IMR-90 (cell line): Measurements from ENCODE around the gene SYMPK. TPM values are rescaled to one million over a fixed set of nuclear protein-coding genes. Genes with fewer than 3 reads are reported as not detected.
A peak's percentile ranks its signal among the peaks of the same experiment; 100 is the strongest.

ENCODE experiments used
- ATAC-seq: fragments of 200-7000 bp; cut with Tn5 transposase; 2 replicates; pipeline ENCODE4 v1.9.1; 2020; ENCODE audit warnings: low read depth, mild to moderate bottlenecking, moderate library complexity
- BruUV-seq: library from RNA; stranded (reverse); fragments of 400-500 nt; replicated peaks from 2 replicates; lab custom pipeline; 2021; lab: Mats Ljungman, UMichigan
- CTCF ChIA-PET: fragments of 300-600 bp; formaldehyde crosslinking; extraction: SDS; loops from one replicate; lab custom pipeline; 2021; ENCODE audit warnings: antibody characterized with exemption; lab: Yijun Ruan, JAX
- POLR2A ChIA-PET: fragments of 300-600 bp; sonication (Branson Sonifier 250); formaldehyde crosslinking; loops from one replicate; lab custom pipeline; 2022; ENCODE audit warnings: antibody characterized with exemption; ENCODE audit not compliant: unreplicated experiment; lab: Charles Lee
- DNase-seq: peaks from one replicate; pipeline ENCODE4 v3.0.0; 2013
- H2AFZ ChIP-seq: replicated peaks from 2 replicates; pipeline ENCODE3; 2013; ENCODE audit warnings: low read length, mild to moderate bottlenecking; ENCODE audit not compliant: poor library complexity
- H2AK5ac ChIP-seq: 2 replicates; pipeline ENCODE4 v1.6.1; 2013; ENCODE audit warnings: low read depth, low read length, inconsistent platforms
- H2AK9ac ChIP-seq: replicated peaks from 2 replicates; pipeline ENCODE3; 2013; ENCODE audit warnings: mild to moderate bottlenecking, low read depth, low read length, moderate library complexity; ENCODE audit not compliant: poor library complexity
- H2BK120ac ChIP-seq: 2 replicates; pipeline ENCODE4 v1.6.1; 2013; ENCODE audit warnings: low read depth, low read length, inconsistent platforms
- H2BK15ac ChIP-seq: 3 replicates; pipeline ENCODE4 v1.6.1; 2013; ENCODE audit warnings: low read depth, low read length, inconsistent platforms
- H2BK20ac ChIP-seq: 2 replicates; pipeline ENCODE4 v1.6.1; 2013; ENCODE audit warnings: low read depth, mild to moderate bottlenecking, inconsistent platforms, low read length, moderate library complexity
- H2BK5ac ChIP-seq: 2 replicates; pipeline ENCODE4 v1.6.1; 2013; ENCODE audit warnings: mild to moderate bottlenecking, low read depth, low read length, inconsistent platforms; ENCODE audit not compliant: poor library complexity, severe bottlenecking
- H3K14ac ChIP-seq: replicated peaks from 2 replicates; pipeline ENCODE4 v1.6.1; 2013; ENCODE audit warnings: low read depth, low read length, inconsistent platforms
- H3K18ac ChIP-seq: 2 replicates; pipeline ENCODE4 v1.6.1; 2013; ENCODE audit warnings: low read depth, low read length, control low read depth
- H3K23ac ChIP-seq: 2 replicates; pipeline ENCODE4 v1.6.1; 2013; ENCODE audit warnings: low read depth, low read length, inconsistent platforms
- H3K27ac ChIP-seq: 2 replicates; pipeline ENCODE4 v1.5.1; 2013; ENCODE audit warnings: mild to moderate bottlenecking, control low read depth, low read length; ENCODE audit not compliant: insufficient read depth
- H3K27me3 ChIP-seq: 2 replicates; pipeline ENCODE4 v1.6.1; 2013; ENCODE audit warnings: low read length; ENCODE audit not compliant: control insufficient read depth, insufficient read depth
- H3K36me3 ChIP-seq: 2 replicates; pipeline ENCODE4 v1.6.1; 2013; ENCODE audit warnings: low read length, mixed read lengths; ENCODE audit not compliant: control insufficient read depth, insufficient read depth
- H3K4ac ChIP-seq: 2 replicates; pipeline ENCODE4 v1.6.1; 2013; ENCODE audit warnings: low read depth, low read length, inconsistent platforms
- H3K4me1 ChIP-seq: 2 replicates; pipeline ENCODE4 v1.6.1; 2013; ENCODE audit warnings: low read length, mixed read lengths; ENCODE audit not compliant: control insufficient read depth, insufficient read depth
- H3K4me2 ChIP-seq: 2 replicates; pipeline ENCODE4 v1.6.1; 2013; ENCODE audit warnings: low read depth, mild to moderate bottlenecking, control low read depth, low read length, moderate library complexity
- H3K4me3 ChIP-seq: 2 replicates; pipeline ENCODE4 v1.5.1; 2013; ENCODE audit warnings: low read depth, mild to moderate bottlenecking, control low read depth, low read length, moderate library complexity; ENCODE audit not compliant: insufficient read depth
- H3K56ac ChIP-seq: 2 replicates; pipeline ENCODE4 v1.6.1; 2013; ENCODE audit warnings: low read length, inconsistent platforms; ENCODE audit not compliant: insufficient read depth; ENCODE audit errors: extremely low read depth
- H3K79me1 ChIP-seq, 2 experiments: 2 replicates each; pipeline ENCODE4 v1.6.1; 2013; ENCODE audit warnings: low read length in 2 of 2, inconsistent platforms in 1 of 2, low read depth in 1 of 2
- H3K9ac ChIP-seq: 2 replicates; pipeline ENCODE4 v1.6.1; 2013; ENCODE audit warnings: low read depth, low read length, control low read depth
- H3K9me1 ChIP-seq: 2 replicates; pipeline ENCODE4 v1.6.1; 2013; ENCODE audit warnings: low read length, inconsistent platforms; ENCODE audit not compliant: insufficient read depth
- H3K9me3 ChIP-seq: 2 replicates; pipeline ENCODE4 v1.6.1; 2013; ENCODE audit warnings: low read length; ENCODE audit not compliant: control insufficient read depth, insufficient read depth
- H4K20me1 ChIP-seq: 2 replicates; pipeline ENCODE4 v1.6.1; 2013; ENCODE audit warnings: low read length, inconsistent platforms; ENCODE audit not compliant: insufficient read depth
- H4K5ac ChIP-seq: 2 replicates; pipeline ENCODE4 v1.6.1; 2013; ENCODE audit warnings: mild to moderate bottlenecking, low read depth, low read length, control low read depth
- H4K8ac ChIP-seq, 2 experiments: 2 replicates each; pipeline ENCODE4 v1.6.1; 2013; ENCODE audit warnings: low read depth in 2 of 2, low read length in 2 of 2, control low read depth in 1 of 2, inconsistent platforms in 1 of 2
- H4K91ac ChIP-seq: 2 replicates; pipeline ENCODE4 v1.6.1; 2013; ENCODE audit warnings: low read depth, low read length, inconsistent platforms; ENCODE audit not compliant: insufficient read depth
- MAFK ChIP-seq: IDR thresholded peaks from 2 replicates; pipeline ENCODE4 v1.6.1; 2012; ENCODE audit warnings: low read depth, low read length, improper control_type of control experiment
- POLR2A ChIP-seq: IDR thresholded peaks from 2 replicates; pipeline ENCODE4 v1.6.1; 2012; ENCODE audit warnings: mild to moderate bottlenecking, low read depth, low read length
- RAD21 ChIP-seq: IDR thresholded peaks from 2 replicates; pipeline ENCODE4 v1.6.1; 2012; ENCODE audit warnings: low read length, improper control_type of control experiment
- RFX5 ChIP-seq: IDR thresholded peaks from 2 replicates; pipeline ENCODE4 v1.8.0; 2012; ENCODE audit warnings: low read depth, mild to moderate bottlenecking, low read length, moderate library complexity
- WGBS, 2 experiments: methylation state at CpG; one replicate each; pipeline versions ENCODE4 v1.1.5 to v1.1.7; 2013; ENCODE audit warnings: missing lambda C conversion rate in 2 of 2; ENCODE audit not compliant: insufficient read length in 1 of 2; ENCODE audit errors: extremely low coverage in 2 of 2; 5-methylcytosine and 5-hydroxymethylcytosine counted together
- dilution Hi-C: fragments of 300-500 bp; cut with HindIII; formaldehyde crosslinking; loops from one replicate; pipeline ENCODE4 v1.14.3; 2018; ENCODE audit warnings: low sequenced_read_pairs; ENCODE audit not compliant: unreplicated experiment
- in situ Hi-C: fragments of 300-500 bp; cut with MboI; formaldehyde crosslinking; loops from 3 replicates; pipeline ENCODE4 v1.14.3; 2019; ENCODE audit warnings: low sequenced_read_pairs, inconsistent platforms, mixed read lengths
- intact Hi-C: fragments of 100-400 bp; cut with micrococcal nuclease; formaldehyde crosslinking; loops from 2 replicates; pipeline ENCODE4 v1.10.0; 2022
- polyA plus RNA-seq, 3 experiments: library from polyadenylated mRNA; depleted of rRNA; stranded (reverse); fragments of >200 nt; gene quantifications; 2 replicates each; pipeline ENCODE4 v1.2.3, GENCODE V29; 2012; ENCODE audit warnings: low replicate concordance in 1 of 3
- total RNA-seq: library from RNA; depleted of rRNA; stranded (reverse); fragments of >200 nt; gene quantifications from 2 replicates; pipeline ENCODE4 v1.2.3, GENCODE V29; 2012

Gene SYMPK
- total and polyA plus RNA-seq, 2 of the 4 experiments (the other 2 are of a cell fraction): 35.3 to 71.5 TPM

DNA sequence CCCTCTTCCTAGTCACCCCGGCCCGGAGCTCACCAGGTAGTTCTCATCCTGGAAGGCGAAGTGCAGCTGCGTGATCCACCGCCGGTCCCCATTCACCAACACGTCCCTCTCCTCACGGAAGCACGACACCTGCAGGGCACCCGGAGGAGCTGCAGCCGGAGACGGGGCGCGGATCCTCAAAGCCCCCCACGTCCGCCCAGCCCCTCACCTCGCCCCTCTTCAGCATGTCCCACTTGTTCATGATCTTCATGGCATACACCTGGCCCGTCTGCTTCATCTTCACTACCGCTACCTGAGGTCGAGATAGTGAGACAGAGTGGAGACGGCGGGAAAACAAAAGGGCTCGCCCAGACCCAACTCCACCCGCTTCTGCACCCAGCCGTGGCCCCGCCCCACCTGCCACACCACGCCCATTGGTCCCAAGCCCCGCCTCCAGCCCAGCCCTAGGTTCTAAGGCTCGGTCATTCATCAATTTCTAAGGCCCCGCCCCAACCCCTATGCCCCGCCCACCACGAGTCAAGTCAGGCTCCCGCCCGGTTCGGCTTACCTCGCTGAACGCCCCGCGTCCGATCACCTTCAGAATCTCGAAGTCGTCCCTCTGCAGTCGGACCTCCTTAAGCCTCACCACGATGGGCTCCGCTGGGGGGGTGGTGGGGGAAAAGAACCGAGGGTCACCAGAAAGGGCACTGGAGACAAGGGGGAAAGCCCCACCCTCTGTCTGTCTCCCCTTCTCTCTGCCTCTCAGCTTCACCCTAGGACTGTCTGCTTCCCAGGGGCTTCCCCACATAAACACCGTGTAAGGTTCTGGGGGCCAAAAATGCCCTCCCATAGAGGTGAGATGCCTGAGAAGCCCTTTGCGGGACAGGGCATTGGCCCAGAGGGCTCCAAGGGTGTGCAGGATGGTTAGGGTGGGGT is 83.5 kb downstream of the SYMPK start:
- DNase-seq: no peak
- H3K36me3 ChIP-seq: peaks cover 33% of the 10 kb centered on the region
- intact Hi-C loops: no loop called here

More for the DNA sequence above, 83.5 kb downstream of the SYMPK start:
- Histone ChIP-seq H3K14ac (no peak overlapping the region), H2AFZ (no peak overlapping the region), H3K79me1 (peaks cover 23 to 66% of the 10 kb centered on the region in 2 experiments), H3K27me3 (no peaks in the 10 kb centered on the region), H2BK15ac (no peak overlapping the region), H4K8ac (no peak overlapping the region), H2AK9ac (peak overlapping the region; percentile 70), H3K9me1 (peaks cover 15% of the 10 kb centered on the region), H4K91ac (no peak overlapping the region), H2BK120ac (no peak overlapping the region), H3K4me2 (no peak overlapping the region), H3K27ac (no peak overlapping the region), H3K9me3 (no peaks in the 10 kb centered on the region), H2BK5ac (no peak overlapping the region), H2BK20ac (no peak overlapping the region), H3K9ac (no peak overlapping the region), H3K18ac (no peak overlapping the region), H3K23ac (0 out of 2 replicates have a peak overlapping the region, but pooled peaks have one; percentile 60), H3K4me1 (peaks cover 28% of the 10 kb centered on the region), H4K5ac (no peak overlapping the region), H3K4ac (no peak overlapping the region), H2AK5ac (no peak overlapping the region; the same call in 1 of the 2 replicates), H3K56ac (no peak overlapping the region), H4K20me1 (peaks cover 30% of the 10 kb centered on the region), H3K4me3 (no peak overlapping the region)
- peak; percentile 16; the same call in 1 of the 2 replicates for ATAC-seq
- ChIA-PET POLR2A (no interaction called here), CTCF (no interaction called here)
- 48% methylated on average over 18 of the region's 48 CpGs; no CpG with 5 or more reads in 1 of the 2 experiments for WGBS, 2 experiments
- dilution Hi-C loops: no loop called here
- in situ Hi-C loops: no loop called here
- no TSS peak for BruUV-seq
- TF ChIP-seq RAD21 (no peak), POLR2A (no peak), MAFK (no peak), RFX5 (no peak)
